Lower leg skin (tissue), 3 donors: ENCODE measurements around the gene POLR2E.

ENCODE experiments used
- POLR2A ChIP-seq, 2 donors: fragments of 450-650 bp; IDR thresholded peaks; one replicate each; pipeline ENCODE4 v1.6.1; 2016 to 2017; ENCODE audit warnings: antibody characterized with exemption in 2 of 2, mild to moderate bottlenecking in 1 of 2, moderate library complexity in 1 of 2
- TF ChIP-seq, protein P1 (sequence below), 3 donors: fragments of 450-650 bp; IDR thresholded peaks; one replicate each; pipeline ENCODE4 v1.5.1; 2016; ENCODE audit warnings: antibody characterized with exemption in 3 of 3, mild to moderate bottlenecking in 3 of 3, moderate library complexity in 2 of 3

DNA sequence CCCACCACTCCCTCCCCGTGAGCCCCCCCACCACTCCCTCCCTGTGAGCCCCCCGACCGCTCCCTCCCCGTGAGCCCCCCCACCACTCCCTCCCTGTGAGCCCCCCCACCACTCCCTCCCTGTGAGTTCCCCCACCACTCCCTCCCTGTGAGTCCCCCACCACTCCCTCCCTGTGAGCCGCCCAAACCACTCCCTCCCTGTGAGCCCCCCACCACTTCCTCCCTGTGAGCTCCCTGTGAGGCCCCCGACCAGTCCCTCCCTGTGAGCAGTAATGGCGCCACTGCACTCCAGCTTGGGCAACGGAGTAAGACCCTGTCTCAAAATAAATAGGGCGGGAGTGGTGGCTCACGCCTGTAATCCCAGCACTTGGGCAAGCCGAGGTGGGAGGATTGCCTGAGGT lies 45.4 kb downstream of the POLR2E start:
- TF ChIP-seq, protein P1, sequence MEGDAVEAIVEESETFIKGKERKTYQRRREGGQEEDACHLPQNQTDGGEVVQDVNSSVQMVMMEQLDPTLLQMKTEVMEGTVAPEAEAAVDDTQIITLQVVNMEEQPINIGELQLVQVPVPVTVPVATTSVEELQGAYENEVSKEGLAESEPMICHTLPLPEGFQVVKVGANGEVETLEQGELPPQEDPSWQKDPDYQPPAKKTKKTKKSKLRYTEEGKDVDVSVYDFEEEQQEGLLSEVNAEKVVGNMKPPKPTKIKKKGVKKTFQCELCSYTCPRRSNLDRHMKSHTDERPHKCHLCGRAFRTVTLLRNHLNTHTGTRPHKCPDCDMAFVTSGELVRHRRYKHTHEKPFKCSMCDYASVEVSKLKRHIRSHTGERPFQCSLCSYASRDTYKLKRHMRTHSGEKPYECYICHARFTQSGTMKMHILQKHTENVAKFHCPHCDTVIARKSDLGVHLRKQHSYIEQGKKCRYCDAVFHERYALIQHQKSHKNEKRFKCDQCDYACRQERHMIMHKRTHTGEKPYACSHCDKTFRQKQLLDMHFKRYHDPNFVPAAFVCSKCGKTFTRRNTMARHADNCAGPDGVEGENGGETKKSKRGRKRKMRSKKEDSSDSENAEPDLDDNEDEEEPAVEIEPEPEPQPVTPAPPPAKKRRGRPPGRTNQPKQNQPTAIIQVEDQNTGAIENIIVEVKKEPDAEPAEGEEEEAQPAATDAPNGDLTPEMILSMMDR (IDR thresholded peaks at IDR 0.05) = no peak
- no peak for TF ChIP-seq POLR2A (IDR thresholded peaks at IDR 0.05)
